Keratinocyte (primary cell): Measurements from ENCODE around the gene AGRN.

ENCODE experiments used
- CTCF ChIP-seq, 3 experiments: IDR thresholded peaks in 1 of 3; conservative IDR thresholded peaks in 1 of 3; optimal IDR thresholded peaks in 1 of 3; 2 replicates in 2 of 3; 3 replicates in 1 of 3; pipeline versions ENCODE3 to v1.5.1; 2011; ENCODE audit warnings: low read length in 3 of 3, mild to moderate bottlenecking in 3 of 3, moderate library complexity in 2 of 3, control low read depth in 1 of 3, inconsistent platforms in 1 of 3; ENCODE audit not compliant: insufficient read depth in 2 of 3; ENCODE audit errors: extremely low read depth in 1 of 3
- EZH2 ChIP-seq: IDR thresholded peaks from one replicate; pipeline ENCODE4 v1.6.1; 2012; ENCODE audit warnings: inconsistent platforms, mild to moderate bottlenecking, low read length, moderate library complexity

DNA sequence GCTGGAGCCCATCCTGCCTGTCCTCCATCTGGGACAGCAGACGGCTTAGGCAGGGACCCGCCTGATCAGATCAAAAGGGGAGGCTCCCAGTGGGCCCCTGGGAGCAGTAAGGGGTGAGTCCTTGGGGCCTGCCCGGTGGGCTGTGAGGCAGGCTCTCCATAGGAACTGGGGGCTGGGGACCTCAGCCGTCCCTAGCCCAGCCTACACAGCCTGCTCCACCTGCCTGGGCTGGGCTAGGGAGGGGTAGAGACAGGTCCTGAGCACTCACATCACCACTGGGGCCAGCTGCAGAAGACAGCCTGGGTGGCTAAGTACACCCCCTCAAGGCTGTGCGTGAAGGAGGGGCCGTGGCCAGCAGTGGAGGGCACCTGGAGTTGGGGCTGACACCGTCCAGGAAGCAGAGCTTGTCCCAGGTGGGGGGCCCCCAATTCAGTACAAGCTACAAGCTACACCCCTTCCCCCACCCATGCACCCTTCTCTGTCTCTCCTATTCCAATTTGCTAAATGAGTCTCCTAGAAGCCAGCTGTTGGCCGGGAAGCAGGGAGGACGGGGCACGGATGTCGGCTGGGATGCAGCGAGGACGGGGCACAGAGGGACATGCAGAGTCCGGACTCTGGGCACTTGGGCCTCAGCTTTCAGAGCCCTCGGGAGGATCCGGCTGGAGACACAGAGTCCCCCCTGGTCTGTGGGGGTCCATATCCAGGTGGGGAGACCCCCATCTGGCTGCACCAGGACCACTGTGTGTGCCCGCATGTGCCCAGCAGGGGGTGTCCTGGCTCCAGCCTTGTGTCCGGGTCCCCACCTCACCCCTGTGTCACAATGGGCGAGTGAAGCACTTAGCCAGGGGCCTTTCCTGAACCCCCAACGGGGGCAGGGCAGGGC, 4.9 kb upstream of the AGRN start:
- TF ChIP-seq CTCF (optimal IDR thresholded peaks at IDR 0.05 in 1 of 3, IDR thresholded peaks at IDR 0.05 in 1 of 3, conservative IDR thresholded peaks at IDR 0.05 in 1 of 3; ENCODE audit: extremely low read depth in 1 of 3, insufficient read depth in 2 of 3, low read length in 3 of 3) (peak in 2 of 3 experiments; percentile 23 to 70), EZH2 (no peak)
